Endothelial cell of umbilical vein (primary cell): ENCODE measurements around the gene MYO1H. TPM values are rescaled to one million over a fixed set of nuclear protein-coding genes. Genes with fewer than 3 reads are reported as not detected.

Experiments used
- BruUV-seq: library from RNA; stranded (reverse); fragments of 400-500 nt; replicated peaks from 2 replicates; lab custom pipeline; 2021; lab: Mats Ljungman, UMichigan
- CTCF ChIA-PET: fragments of 300-600, 350-600 bp; sonication (Branson Sonifier 250); formaldehyde crosslinking; loops from one replicate; lab custom pipeline; 2021; ENCODE audit warnings: antibody characterized with exemption, inconsistent platforms; lab: Charles Lee
- POLR2A ChIA-PET: fragments of 300-600, 350-600 bp; sonication (Branson Sonifier 250); formaldehyde crosslinking; loops from one replicate; lab custom pipeline; 2021; ENCODE audit warnings: antibody characterized with exemption, inconsistent platforms; lab: Charles Lee
- DNase-seq: peaks from one replicate; pipeline ENCODE4 v3.0.0-alpha.2; 2011; ENCODE audit warnings: low read depth, low spot score
- FAIRE-seq: peaks from 2 replicates; lab custom pipeline; 2011; peaks lifted over from hg19 to GRCh38; lab: Jason Lieb, UNC
- H2AFZ ChIP-seq: 2 replicates; pipeline ENCODE4 v1.6.0; 2012; ENCODE audit warnings: low read depth, low read length, control low read depth, inconsistent platforms
- H3K27ac ChIP-seq: 2 replicates; pipeline ENCODE4 v1.5.1; 2011; ENCODE audit warnings: low read depth, mild to moderate bottlenecking, control low read depth, low read length, moderate library complexity; ENCODE audit not compliant: insufficient read depth
- H3K27me3 ChIP-seq, 2 experiments: 2 replicates each; pipeline versions ENCODE4 v1.6.0 to v1.6.1; 2011; ENCODE audit warnings: low read length in 2 of 2, mixed read lengths in 1 of 2; ENCODE audit not compliant: control insufficient read depth in 2 of 2, insufficient read depth in 2 of 2
- H3K36me3 ChIP-seq, 2 experiments: 2 replicates in 1 of 2; 3 replicates in 1 of 2; pipeline ENCODE4 v1.5.1; 2011; ENCODE audit warnings: low read length in 2 of 2, mild to moderate bottlenecking in 1 of 2, moderate library complexity in 1 of 2; ENCODE audit not compliant: control insufficient read depth in 2 of 2, insufficient read depth in 2 of 2; ENCODE audit errors: extremely low read depth in 1 of 2
- H3K4me1 ChIP-seq: 3 replicates; pipeline ENCODE4 v1.5.1; 2011; ENCODE audit warnings: mild to moderate bottlenecking, low read length; ENCODE audit not compliant: control insufficient read depth, insufficient read depth; ENCODE audit errors: extremely low read depth
- H3K4me2 ChIP-seq: 2 replicates; pipeline ENCODE4 v1.6.1; 2011; ENCODE audit warnings: low read length, control low read depth, mixed read lengths; ENCODE audit not compliant: insufficient read depth
- H3K4me3 ChIP-seq, 3 experiments: fragments of 200-600 bp in 1 of 3; sonication (generic), shearing (Covaris generic) in 1 of 3; replicated peaks in 1 of 3; 2 replicates each; pipeline ENCODE4 v1.5.1; 2011 to 2016; ENCODE audit warnings: control low read depth in 3 of 3, low read length in 3 of 3, mild to moderate bottlenecking in 2 of 3, inconsistent platforms in 1 of 3, low read depth in 1 of 3, moderate library complexity in 1 of 3; ENCODE audit not compliant: insufficient read depth in 1 of 3
- H3K79me2 ChIP-seq: 2 replicates; pipeline ENCODE4 v1.6.0; 2012; ENCODE audit warnings: low read length, inconsistent platforms; ENCODE audit not compliant: control insufficient read depth, insufficient read depth
- H3K9ac ChIP-seq: replicated peaks from 2 replicates; pipeline ENCODE3; 2011; ENCODE audit warnings: low read length, control low read depth; ENCODE audit not compliant: insufficient read depth; ENCODE audit errors: extremely low read depth
- H3K9me1 ChIP-seq: replicated peaks from 3 replicates; pipeline ENCODE4 v1.6.0; 2011; ENCODE audit warnings: mild to moderate bottlenecking, low read length; ENCODE audit not compliant: control insufficient read depth, insufficient read depth; ENCODE audit errors: extremely low read depth
- H3K9me3 ChIP-seq: replicated peaks from 2 replicates; pipeline ENCODE4 v1.5.1; 2012; ENCODE audit warnings: low read length, inconsistent platforms; ENCODE audit not compliant: control insufficient read depth, insufficient read depth
- H4K20me1 ChIP-seq: replicated peaks from 2 replicates; pipeline ENCODE3; 2011; ENCODE audit warnings: mild to moderate bottlenecking, low read length; ENCODE audit not compliant: control insufficient read depth, insufficient read depth; ENCODE audit errors: extremely low read depth
- CTCF ChIP-seq, 2 donors: IDR thresholded peaks; 1 replicate in 1 of 2; 2 replicates in 1 of 2; pipeline ENCODE4 v1.5.1; 2011; ENCODE audit warnings: low read length in 2 of 2, mild to moderate bottlenecking in 2 of 2, moderate library complexity in 2 of 2, control low read depth in 1 of 2, inconsistent platforms in 1 of 2, low read depth in 1 of 2; ENCODE audit not compliant: insufficient read depth in 1 of 2; ENCODE audit errors: extremely low read depth in 1 of 2
- EZH2 ChIP-seq: IDR thresholded peaks from 2 replicates; pipeline ENCODE4 v1.6.1; 2012; ENCODE audit warnings: borderline replicate concordance, low read depth, mild to moderate bottlenecking, moderate library complexity, low read length, inconsistent platforms; ENCODE audit not compliant: severe bottlenecking
- FOS ChIP-seq: IDR thresholded peaks from 2 replicates; pipeline ENCODE4 v1.6.1; 2011; ENCODE audit warnings: mild to moderate bottlenecking, low read length, moderate library complexity, borderline replicate concordance; ENCODE audit not compliant: insufficient read depth
- GATA2 ChIP-seq: IDR thresholded peaks from 2 replicates; pipeline ENCODE4 v1.7.0; 2011; ENCODE audit warnings: low read depth, mild to moderate bottlenecking, moderate library complexity, mixed read lengths, low read length; ENCODE audit not compliant: insufficient read length, insufficient read depth
- JUN ChIP-seq: IDR thresholded peaks from 2 replicates; pipeline ENCODE4 v1.6.1; 2011; ENCODE audit warnings: borderline replicate concordance, low read depth; ENCODE audit not compliant: insufficient read length, insufficient read depth
- MAX ChIP-seq: IDR thresholded peaks from 2 replicates; pipeline ENCODE4 v1.6.1; 2011; ENCODE audit not compliant: insufficient read depth, insufficient read length
- MYC ChIP-seq: IDR thresholded peaks from one replicate; pipeline ENCODE4 v1.6.1; 2011; ENCODE audit warnings: mild to moderate bottlenecking, low read depth, low read length
- POLR2A ChIP-seq: IDR thresholded peaks from 2 replicates; pipeline ENCODE4 v1.6.1; 2012; ENCODE audit warnings: low read depth, mild to moderate bottlenecking, control low read depth, low read length
- POLR2AphosphoS5 ChIP-seq: IDR thresholded peaks from 2 replicates; pipeline ENCODE4 v1.6.1; 2012; ENCODE audit warnings: low read depth, mild to moderate bottlenecking, control low read depth, low read length, moderate library complexity; ENCODE audit not compliant: insufficient read depth
- dilution Hi-C: fragments of 300-500 bp; cut with MboI; formaldehyde crosslinking; loops from one replicate; pipeline ENCODE4 v1.15.0; 2019; ENCODE audit warnings: low sequenced_read_pairs; ENCODE audit not compliant: extremely low pct_ligation_motif_present
- intact Hi-C: fragments of 100-400 bp; cut with micrococcal nuclease; formaldehyde crosslinking; loops from one replicate; pipeline ENCODE4 v1.10.0; 2022
- polyA plus RNA-seq, 4 experiments: library from polyadenylated mRNA; depleted of rRNA in 3 of 4; stranded (reverse) in 3 of 4; unstranded in 1 of 4; fragments of >200 nt; gene quantifications; 2 replicates each; pipeline versions ENCODE4 v1.2.1 to v1.2.3, GENCODE V29; 2011 to 2012; ENCODE audit warnings: missing spikeins in 1 of 4
- total RNA-seq: library from RNA; stranded (reverse); gene quantifications from 2 replicates; pipeline ENCODE4 v1.2.3, GENCODE V29; 2021

The MYO1H gene
- total and polyA plus RNA-seq, 2 donors (not counting 3 experiments of a cell fraction or from before 2014, with no cell fraction given): not detected

GRCh38 chr12:109329003-109329402 is 18.7 kb upstream of the MYO1H start:
- intact Hi-C loops: no loop called here

More at GRCh38 chr12:109329003-109329402, 18.7 kb upstream of the MYO1H start:
- no peak overlapping the region for H3K27ac ChIP-seq
- H3K9me1 ChIP-seq: no peaks in the 10 kb centered on the region
- no peak for TF ChIP-seq MAX
- no peak for TF ChIP-seq CTCF (IDR thresholded peaks at IDR 0.05; ENCODE audit: extremely low read depth in 1 of 2, insufficient read depth in 1 of 2, low read depth in 1 of 2, low read length in 2 of 2)
- no peak for TF ChIP-seq MYC
- TF ChIP-seq EZH2: no peak
- TF ChIP-seq POLR2AphosphoS5: no peak
- TF ChIP-seq FOS: no peak
- no peak for TF ChIP-seq POLR2A
- TF ChIP-seq JUN: no peak
- TF ChIP-seq GATA2: no peak
- no peak overlapping the region for H3K9ac ChIP-seq
- no peaks in the 10 kb centered on the region for H3K4me1 ChIP-seq
- no peak overlapping the region for H3K4me3 ChIP-seq
- no peaks in the 10 kb centered on the region for H4K20me1 ChIP-seq
- H3K79me2 ChIP-seq: no peaks in the 10 kb centered on the region
- dilution Hi-C loops: no loop called here
- no TSS peak for BruUV-seq
- DNase-seq: no peak
- H2AFZ ChIP-seq: no peak overlapping the region
- no peak for FAIRE-seq
- H3K9me3 ChIP-seq: no peaks in the 10 kb centered on the region
- CTCF ChIA-PET: interaction anchor here (0.8 kb wide), 1 partner anchor 65 kb away, joined by 3 read pairs; no protein-coding TSS in a partner anchor
- H3K36me3 ChIP-seq: no peaks in the 10 kb centered on the region
- POLR2A ChIA-PET: no interaction called here
- H3K27me3 ChIP-seq: peaks cover 5 to 6% of the 10 kb centered on the region in 2 experiments
- no peak overlapping the region for H3K4me2 ChIP-seq
